A549 (cell line): ENCODE measurements around the gene KRTAP19-5. TPM values are rescaled to one million over a fixed set of nuclear protein-coding genes. Genes with fewer than 3 reads are reported as not detected.

Source experiments
- ATAC-seq, 2 experiments: fragments of 200-7000 bp in 1 of 2; fragments of >200 bp in 1 of 2; cut with Nextera tagmentation in 1 of 2; cut with Tn5 transposase in 1 of 2; 3 replicates each; pipeline versions ENCODE4 v1.8.0 to v1.9.1; 2018 to 2020; ENCODE audit warnings: mild to moderate bottlenecking in 1 of 2, moderate library complexity in 1 of 2
- CTCF ChIA-PET: fragments of 300-600 bp; sonication (Branson Sonifier 250); formaldehyde crosslinking; extraction: SDS; loops from one replicate; lab custom pipeline; 2021; ENCODE audit warnings: antibody characterized with exemption, inconsistent platforms; lab: Yijun Ruan, JAX
- POLR2A ChIA-PET: fragments of 350-600 bp; formaldehyde crosslinking; extraction: SDS; loops from one replicate; lab custom pipeline; 2021; ENCODE audit warnings: antibody characterized with exemption, inconsistent platforms; lab: Yijun Ruan, JAX
- DNase-seq, 2 experiments: peaks; one replicate each; pipeline versions ENCODE4 v3.0.0 to v3.0.0-alpha.2; 2011 to 2016; ENCODE audit warnings: low read depth in 1 of 2, low spot score in 1 of 2
- FAIRE-seq: peaks from 2 replicates; lab custom pipeline; 2011; peaks lifted over from hg19 to GRCh38; lab: Jason Lieb, UNC
- H3K27ac ChIP-seq, 2 experiments: fragments of >200 bp; sonication (Bioruptor Twin); formaldehyde crosslinking; 3 replicates each; pipeline ENCODE4 v1.5.1; 2016 to 2017
- H3K4me1 ChIP-seq: fragments of >200 bp; sonication (Bioruptor Twin); formaldehyde crosslinking; 3 replicates; pipeline ENCODE4 v1.6.1; 2016
- H3K4me2 ChIP-seq: fragments of >200 bp; sonication (Bioruptor Twin); formaldehyde crosslinking; 3 replicates; pipeline ENCODE4 v1.6.1; 2016
- H3K4me3 ChIP-seq: fragments of >200 bp; sonication (Bioruptor Twin); formaldehyde crosslinking; 3 replicates; pipeline ENCODE4 v1.5.1; 2016
- H3K9me3 ChIP-seq: fragments of >200 bp; sonication (Bioruptor Twin); formaldehyde crosslinking; 3 replicates; pipeline ENCODE4 v1.6.1; 2016
- CBX2 ChIP-seq: fragments of 200-600 bp; sonication (generic); IDR thresholded peaks from 2 replicates; pipeline ENCODE4 v1.6.1; 2016; ENCODE audit warnings: low read depth, mild to moderate bottlenecking, borderline replicate concordance
- CBX8 ChIP-seq: fragments of 200-600 bp; sonication (generic); IDR thresholded peaks from 2 replicates; pipeline ENCODE4 v1.6.1; 2016
- EHF ChIP-seq: fragments of 250-450 bp; sonication (Bioruptor Pico); IDR thresholded peaks from 2 replicates; pipeline ENCODE4 v1.5.0; 2020; ENCODE audit warnings: mild to moderate bottlenecking
- FOXS1 ChIP-seq: fragments of 250-450 bp; sonication (Bioruptor Pico); IDR thresholded peaks from 2 replicates; pipeline ENCODE4 v1.5.0; 2020; ENCODE audit warnings: mild to moderate bottlenecking, moderate library complexity
- HDAC2 ChIP-seq: fragments of 200-600 bp; sonication (generic); IDR thresholded peaks from 2 replicates; pipeline ENCODE4 v1.6.1; 2016
- HOXA7 ChIP-seq: fragments of 250-450 bp; sonication (Bioruptor Pico); IDR thresholded peaks from 2 replicates; pipeline ENCODE4 v1.5.0; 2020; ENCODE audit warnings: mild to moderate bottlenecking, moderate library complexity
- HOXB5 ChIP-seq: fragments of 250-450 bp; sonication (Bioruptor Pico); IDR thresholded peaks from 2 replicates; pipeline ENCODE4 v1.5.0; 2020; ENCODE audit warnings: mild to moderate bottlenecking, moderate library complexity
- MAFK ChIP-seq: fragments of 450-650 bp; IDR thresholded peaks from 2 replicates; pipeline ENCODE4 v1.6.1; 2014; ENCODE audit not compliant: partially characterized antibody
- POLR2AphosphoS2 ChIP-seq: conservative IDR thresholded peaks from 2 replicates; pipeline ENCODE4 v1.6.1; 2012; ENCODE audit warnings: low read length, improper control_type of control experiment, inconsistent platforms
- RARB ChIP-seq: fragments of 250-450 bp; sonication (Bioruptor Pico); IDR thresholded peaks from 2 replicates; pipeline ENCODE4 v1.8.0; 2021; ENCODE audit warnings: mild to moderate bottlenecking, moderate library complexity
- SMC3 ChIP-seq: fragments of >200 bp; sonication (Bioruptor Twin); formaldehyde crosslinking; IDR thresholded peaks from 3 replicates; pipeline ENCODE4 v1.6.1; 2018; ENCODE audit warnings: inconsistent platforms
- ZC3H11A ChIP-seq: fragments of 450-650 bp; IDR thresholded peaks from 2 replicates; pipeline ENCODE4 v1.6.1; 2014; ENCODE audit warnings: antibody characterized with exemption, mild to moderate bottlenecking
- ZNF302 ChIP-seq: fragments of 250-450 bp; sonication (Bioruptor Pico); IDR thresholded peaks from 2 replicates; pipeline ENCODE4 v1.9.0; 2021; ENCODE audit warnings: inconsistent platforms, mild to moderate bottlenecking, moderate library complexity
- WGBS: methylation state at CpG from one replicate; pipeline ENCODE4 v1.1.6; 2017; ENCODE audit errors: missing lambda C conversion rate; 5-methylcytosine and 5-hydroxymethylcytosine counted together
- polyA plus RNA-seq, 4 experiments: library from polyadenylated mRNA; depleted of rRNA in 3 of 4; stranded (reverse); fragments of >200 nt; fragmentation: RNase III in 1 of 4; extraction: RNeasy Plus Mini Kit Qiagen cat#74134 plus additional on column Dnase treatment in 1 of 4; gene quantifications; 2 replicates in 3 of 4; 3 replicates in 1 of 4; pipeline ENCODE4 v1.2.3, GENCODE V29; 2011 to 2017
- TF ChIP-seq, protein P1 (sequence below): IDR thresholded peaks from 2 replicates; pipeline ENCODE4 v1.6.1; 2012
- TF ChIP-seq, protein P2 (sequence below): fragments of 200-600 bp; sonication (generic); IDR thresholded peaks from 2 replicates; pipeline ENCODE4 v1.6.1; 2016; ENCODE audit warnings: antibody characterized with exemption, mild to moderate bottlenecking, moderate library complexity
- TF ChIP-seq, protein P3 (sequence below): fragments of >200 bp; sonication (Bioruptor Twin); formaldehyde crosslinking; IDR thresholded peaks from 2 replicates; pipeline ENCODE4 v1.6.1; 2016
- TF ChIP-seq, protein P4 (sequence below): fragments of >200 bp; sonication (Bioruptor Twin); formaldehyde crosslinking; IDR thresholded peaks from 3 replicates; pipeline ENCODE4 v1.6.1; 2016
- TF ChIP-seq, protein P5 (sequence below): fragments of 150-350 bp; IDR thresholded peaks from 2 replicates; pipeline ENCODE4 v1.6.1; 2014; ENCODE audit warnings: low read depth, mild to moderate bottlenecking, low read length
- TF ChIP-seq, protein P6 (sequence below): fragments of 250-450 bp; sonication (Bioruptor Pico); IDR thresholded peaks from 2 replicates; pipeline ENCODE4 v1.5.0; 2020; ENCODE audit warnings: low read depth, mild to moderate bottlenecking, moderate library complexity

The KRTAP19-5 gene
- polyA plus RNA-seq, 2 of the 4 experiments (the other 2 are of a cell fraction) = not detected

DNA sequence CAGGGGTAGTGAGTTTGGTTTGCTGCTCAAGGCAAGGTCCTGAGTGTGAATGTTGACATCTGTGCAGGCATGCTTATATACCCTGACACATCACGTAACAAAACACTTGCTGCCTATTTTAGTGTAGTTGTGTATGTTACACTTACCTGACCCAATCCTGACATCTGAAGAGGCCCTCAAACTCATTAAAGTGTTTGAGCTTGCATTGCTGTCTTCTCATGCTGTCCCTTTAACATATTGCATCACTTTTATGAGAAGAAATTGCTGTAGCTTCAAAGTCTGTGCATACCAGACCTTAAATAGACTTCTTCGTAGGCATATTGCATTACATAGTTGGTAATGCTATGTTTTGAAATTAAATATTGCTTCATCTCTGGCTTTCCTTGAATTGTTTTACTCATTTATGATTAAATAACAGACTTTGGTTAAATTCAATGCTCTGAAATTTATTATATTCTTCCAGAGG is 9.9 kb downstream of the KRTAP19-5 start, which contains the start of gene KRTAP19-3 (continued):
- TF ChIP-seq, protein P1, sequence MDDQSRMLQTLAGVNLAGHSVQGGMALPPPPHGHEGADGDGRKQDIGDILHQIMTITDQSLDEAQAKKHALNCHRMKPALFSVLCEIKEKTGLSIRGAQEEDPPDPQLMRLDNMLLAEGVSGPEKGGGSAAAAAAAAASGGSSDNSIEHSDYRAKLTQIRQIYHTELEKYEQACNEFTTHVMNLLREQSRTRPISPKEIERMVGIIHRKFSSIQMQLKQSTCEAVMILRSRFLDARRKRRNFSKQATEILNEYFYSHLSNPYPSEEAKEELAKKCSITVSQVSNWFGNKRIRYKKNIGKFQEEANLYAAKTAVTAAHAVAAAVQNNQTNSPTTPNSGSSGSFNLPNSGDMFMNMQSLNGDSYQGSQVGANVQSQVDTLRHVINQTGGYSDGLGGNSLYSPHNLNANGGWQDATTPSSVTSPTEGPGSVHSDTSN = no peak
- TF ChIP-seq HOXA7 (CRISPR knock-in tag) = no peak
- TF ChIP-seq, protein P2, sequence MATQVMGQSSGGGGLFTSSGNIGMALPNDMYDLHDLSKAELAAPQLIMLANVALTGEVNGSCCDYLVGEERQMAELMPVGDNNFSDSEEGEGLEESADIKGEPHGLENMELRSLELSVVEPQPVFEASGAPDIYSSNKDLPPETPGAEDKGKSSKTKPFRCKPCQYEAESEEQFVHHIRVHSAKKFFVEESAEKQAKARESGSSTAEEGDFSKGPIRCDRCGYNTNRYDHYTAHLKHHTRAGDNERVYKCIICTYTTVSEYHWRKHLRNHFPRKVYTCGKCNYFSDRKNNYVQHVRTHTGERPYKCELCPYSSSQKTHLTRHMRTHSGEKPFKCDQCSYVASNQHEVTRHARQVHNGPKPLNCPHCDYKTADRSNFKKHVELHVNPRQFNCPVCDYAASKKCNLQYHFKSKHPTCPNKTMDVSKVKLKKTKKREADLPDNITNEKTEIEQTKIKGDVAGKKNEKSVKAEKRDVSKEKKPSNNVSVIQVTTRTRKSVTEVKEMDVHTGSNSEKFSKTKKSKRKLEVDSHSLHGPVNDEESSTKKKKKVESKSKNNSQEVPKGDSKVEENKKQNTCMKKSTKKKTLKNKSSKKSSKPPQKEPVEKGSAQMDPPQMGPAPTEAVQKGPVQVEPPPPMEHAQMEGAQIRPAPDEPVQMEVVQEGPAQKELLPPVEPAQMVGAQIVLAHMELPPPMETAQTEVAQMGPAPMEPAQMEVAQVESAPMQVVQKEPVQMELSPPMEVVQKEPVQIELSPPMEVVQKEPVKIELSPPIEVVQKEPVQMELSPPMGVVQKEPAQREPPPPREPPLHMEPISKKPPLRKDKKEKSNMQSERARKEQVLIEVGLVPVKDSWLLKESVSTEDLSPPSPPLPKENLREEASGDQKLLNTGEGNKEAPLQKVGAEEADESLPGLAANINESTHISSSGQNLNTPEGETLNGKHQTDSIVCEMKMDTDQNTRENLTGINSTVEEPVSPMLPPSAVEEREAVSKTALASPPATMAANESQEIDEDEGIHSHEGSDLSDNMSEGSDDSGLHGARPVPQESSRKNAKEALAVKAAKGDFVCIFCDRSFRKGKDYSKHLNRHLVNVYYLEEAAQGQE = no peak
- TF ChIP-seq, protein P3, sequence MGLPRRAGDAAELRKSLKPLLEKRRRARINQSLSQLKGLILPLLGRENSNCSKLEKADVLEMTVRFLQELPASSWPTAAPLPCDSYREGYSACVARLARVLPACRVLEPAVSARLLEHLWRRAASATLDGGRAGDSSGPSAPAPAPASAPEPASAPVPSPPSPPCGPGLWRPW = no peak

DNA sequence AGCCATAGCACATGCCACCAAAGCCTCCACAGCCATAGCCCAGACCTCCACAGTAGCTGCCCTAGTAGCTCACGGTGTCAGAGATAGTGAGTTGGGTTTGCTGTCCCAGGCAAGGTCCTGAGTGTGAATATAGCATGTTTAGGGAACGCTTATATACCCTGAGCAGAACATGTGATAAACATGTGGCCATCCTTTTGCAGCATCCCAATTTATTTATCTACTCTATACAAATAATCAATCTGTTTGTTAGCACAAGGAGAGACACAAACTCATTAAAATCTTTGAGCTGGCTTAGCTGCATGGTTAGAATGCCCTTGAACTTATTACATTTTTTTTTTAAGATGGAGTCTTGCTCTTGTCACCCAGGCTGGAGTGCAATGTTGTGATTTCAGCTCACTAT is 14.6 kb downstream of the KRTAP19-5 start, which contains the start of gene KRTAP19-2:
Gene KRTAP19-2 (minus strand): TSS at position 101 of the 400 bp plus-strand sequence. CDS start 88 bp downstream, at position 13.
- ATAC-seq (no peak), FAIRE-seq (no peak), DNase-seq (no peak)
- ChIA-PET CTCF (no interaction called here), POLR2A (no interaction called here)
- no peaks in the 10 kb centered on the region for H3K4me1 ChIP-seq
- no peaks in the 10 kb centered on the region for H3K9me3 ChIP-seq
- H3K4me2 ChIP-seq = no peak within 1 kb of the TSS
- no peak within 1 kb of the TSS for H3K27ac ChIP-seq
- WGBS = 6% methylated on average over 2 of the region's 2 CpGs
- TF ChIP-seq CBX8 (no peak), CBX2 (no peak), SMC3 (no peak), ZC3H11A (no peak), RARB (CRISPR knock-in tag) (no peak), HDAC2 (no peak), POLR2AphosphoS2 (no peak), EHF (CRISPR knock-in tag) (no peak), HOXB5 (no peak), FOXS1 (CRISPR knock-in tag) (no peak), ZNF302 (CRISPR knock-in tag) (no peak), MAFK (no peak)
- TF ChIP-seq, protein P2 = no peak
- TF ChIP-seq, protein P4, sequence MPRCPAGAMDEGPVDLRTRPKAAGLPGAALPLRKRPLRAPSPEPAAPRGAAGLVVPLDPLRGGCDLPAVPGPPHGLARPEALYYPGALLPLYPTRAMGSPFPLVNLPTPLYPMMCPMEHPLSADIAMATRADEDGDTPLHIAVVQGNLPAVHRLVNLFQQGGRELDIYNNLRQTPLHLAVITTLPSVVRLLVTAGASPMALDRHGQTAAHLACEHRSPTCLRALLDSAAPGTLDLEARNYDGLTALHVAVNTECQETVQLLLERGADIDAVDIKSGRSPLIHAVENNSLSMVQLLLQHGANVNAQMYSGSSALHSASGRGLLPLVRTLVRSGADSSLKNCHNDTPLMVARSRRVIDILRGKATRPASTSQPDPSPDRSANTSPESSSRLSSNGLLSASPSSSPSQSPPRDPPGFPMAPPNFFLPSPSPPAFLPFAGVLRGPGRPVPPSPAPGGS = no peak
- TF ChIP-seq, protein P5, sequence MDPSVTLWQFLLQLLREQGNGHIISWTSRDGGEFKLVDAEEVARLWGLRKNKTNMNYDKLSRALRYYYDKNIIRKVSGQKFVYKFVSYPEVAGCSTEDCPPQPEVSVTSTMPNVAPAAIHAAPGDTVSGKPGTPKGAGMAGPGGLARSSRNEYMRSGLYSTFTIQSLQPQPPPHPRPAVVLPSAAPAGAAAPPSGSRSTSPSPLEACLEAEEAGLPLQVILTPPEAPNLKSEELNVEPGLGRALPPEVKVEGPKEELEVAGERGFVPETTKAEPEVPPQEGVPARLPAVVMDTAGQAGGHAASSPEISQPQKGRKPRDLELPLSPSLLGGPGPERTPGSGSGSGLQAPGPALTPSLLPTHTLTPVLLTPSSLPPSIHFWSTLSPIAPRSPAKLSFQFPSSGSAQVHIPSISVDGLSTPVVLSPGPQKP = no peak
- TF ChIP-seq, protein P3 = no peak
- TF ChIP-seq, protein P6, sequence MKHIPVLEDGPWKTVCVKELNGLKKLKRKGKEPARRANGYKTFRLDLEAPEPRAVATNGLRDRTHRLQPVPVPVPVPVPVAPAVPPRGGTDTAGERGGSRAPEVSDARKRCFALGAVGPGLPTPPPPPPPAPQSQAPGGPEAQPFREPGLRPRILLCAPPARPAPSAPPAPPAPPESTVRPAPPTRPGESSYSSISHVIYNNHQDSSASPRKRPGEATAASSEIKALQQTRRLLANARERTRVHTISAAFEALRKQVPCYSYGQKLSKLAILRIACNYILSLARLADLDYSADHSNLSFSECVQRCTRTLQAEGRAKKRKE = no peak
- no peak within 1 kb of the TSS for H3K4me3 ChIP-seq
